Erythroblast (primary cell): ENCODE results near the gene BMPR1B.

Experiments used
- GATA1 ChIP-seq: IDR thresholded peaks from 2 replicates; pipeline ENCODE4 v1.6.1; 2011; ENCODE audit warnings: low read depth, mild to moderate bottlenecking, control low read depth, low read length, moderate library complexity
- POLR2A ChIP-seq: IDR thresholded peaks from 2 replicates; pipeline ENCODE4 v1.6.1; 2011; ENCODE audit warnings: mild to moderate bottlenecking, low read length

DNA sequence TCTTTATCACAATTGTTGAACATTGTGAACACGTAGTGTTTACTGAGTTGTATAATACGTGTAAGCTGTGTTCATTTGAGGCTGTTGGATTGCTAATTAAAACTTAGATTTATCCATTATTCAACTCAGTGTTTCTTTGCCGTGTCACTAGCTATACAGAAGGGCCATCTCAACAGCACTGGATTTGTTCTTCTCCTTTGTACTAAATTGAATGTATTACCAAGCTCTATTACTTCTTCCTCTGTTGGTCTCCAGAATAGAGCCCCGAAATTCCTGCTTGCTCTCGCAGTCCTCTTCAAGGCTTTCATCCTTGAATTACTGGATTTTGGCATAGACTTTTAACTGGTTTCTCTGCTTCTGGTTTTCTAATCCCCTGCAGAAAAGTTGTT, 182.8 kb downstream of the BMPR1B start:
- TF ChIP-seq POLR2A (no peak), GATA1 (no peak)
